MV-4-11 (cell line): Measurements from ENCODE around the gene DPP6.

Source experiments
- DNase-seq: peaks from one replicate; lab custom pipeline; 2025; lab: John Stamatoyannopoulos, UW

Gene DPP6

GRCh38 chr7:154412105-154412504, 359.9 kb downstream of the DPP6 start:
- DNase-seq, result no peak

GRCh38 chr7:154415709-154416399, 363.7 kb downstream of the DPP6 start:
- no peak for DNase-seq

DNA sequence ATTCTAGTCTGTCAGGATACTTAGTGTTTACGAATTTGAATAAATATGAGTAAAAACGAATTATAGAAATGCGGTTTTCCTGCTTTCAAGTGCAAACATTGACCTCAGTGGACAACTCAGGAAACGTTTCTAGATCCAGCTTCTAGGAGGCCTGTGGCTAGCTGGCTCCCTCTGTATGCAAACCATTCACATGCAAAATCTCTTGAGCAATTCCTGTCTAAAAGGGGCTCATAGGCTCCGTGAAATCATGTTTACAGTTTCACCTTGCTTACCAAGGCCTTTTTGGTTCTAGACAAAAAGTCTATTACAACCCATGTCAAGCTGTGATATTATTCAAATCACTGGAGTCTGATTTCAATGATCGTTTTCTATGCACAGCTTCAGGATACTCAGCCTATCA, 364.5 kb downstream of the DPP6 start:
- no peak for DNase-seq

GRCh38 chr7:154419344-154419743, 367.1 kb downstream of the DPP6 start:
- DNase-seq, result no peak

DNA sequence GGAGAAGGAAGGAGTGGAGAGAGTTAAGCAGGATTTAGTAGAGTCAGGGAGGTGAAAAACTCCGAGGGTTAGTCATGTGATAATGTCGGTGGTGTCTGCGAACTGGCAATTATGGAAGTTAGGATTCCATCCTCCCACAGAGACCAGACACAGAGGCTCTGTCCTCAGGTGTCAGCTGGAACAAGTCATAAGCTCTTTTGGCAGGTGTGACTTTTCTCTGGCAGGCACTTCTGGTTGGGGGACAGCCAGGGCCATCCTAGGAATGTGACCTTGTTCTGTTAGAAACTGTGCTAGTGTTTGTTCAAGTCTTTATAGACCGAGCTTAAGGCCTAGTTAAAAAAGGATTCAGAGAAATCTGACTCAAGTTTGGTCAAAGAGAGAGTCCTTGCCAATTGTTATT, 371.0 kb downstream of the DPP6 start:
- DNase-seq, result no peak

GRCh38 chr7:154424350-154424749, 372.2 kb downstream of the DPP6 start:
- DNase-seq, result no peak

- no peak for DNase-seq
Observed at GRCh38 chr7:154425271-154425670, 373.1 kb downstream of the DPP6 start.

DNA sequence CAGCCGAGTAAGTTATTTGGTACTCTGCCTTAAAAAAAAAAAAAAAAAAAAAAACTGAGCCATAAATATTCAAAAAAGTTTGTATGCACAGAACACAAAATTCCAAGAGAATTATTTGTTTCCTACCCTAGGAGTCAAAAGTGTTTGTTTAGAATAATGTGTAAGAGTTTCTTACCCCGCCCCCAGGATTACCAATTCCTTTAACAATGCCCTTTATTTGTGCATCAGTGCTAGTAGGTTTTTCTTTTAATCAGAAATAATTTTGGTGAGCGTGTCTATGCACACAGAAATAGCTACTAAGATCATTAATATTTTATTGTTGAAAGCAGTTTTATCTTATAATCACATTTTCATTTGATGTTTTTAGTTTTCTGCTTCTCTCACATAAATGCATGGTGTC, 374.6 kb downstream of the DPP6 start:
- DNase-seq, result no peak

GRCh38 chr7:154427533-154427932, 375.3 kb downstream of the DPP6 start:
- no peak for DNase-seq

GRCh38 chr7:154429666-154430404, 377.6 kb downstream of the DPP6 start:
- DNase-seq, result no peak

DNA sequence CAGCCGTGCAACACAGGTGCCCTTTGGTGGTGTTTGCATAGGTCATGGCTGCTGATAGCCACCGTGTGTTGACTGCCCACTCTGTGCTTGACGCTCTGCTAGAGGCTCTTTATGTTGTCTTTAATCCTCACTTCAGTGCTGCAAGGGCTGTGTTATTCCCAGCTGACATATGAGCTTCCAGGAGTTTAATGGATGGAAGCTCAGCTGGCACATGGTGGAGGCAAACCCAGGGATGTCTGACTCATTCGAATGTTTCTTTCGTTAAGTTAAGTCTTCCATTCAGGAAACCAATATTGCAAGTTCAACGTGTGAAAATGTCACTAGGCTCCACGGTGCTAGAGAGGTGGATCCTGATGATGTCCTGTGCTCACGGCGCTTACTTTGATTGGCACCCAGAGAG, 378.4 kb downstream of the DPP6 start:
- no peak for DNase-seq

GRCh38 chr7:154431045-154431444, 378.8 kb downstream of the DPP6 start:
- no peak for DNase-seq

- DNase-seq, result no peak
Observed at GRCh38 chr7:154433632-154434598, 381.7 kb downstream of the DPP6 start.

- no peak for DNase-seq
Observed at GRCh38 chr7:154436560-154436959, 384.4 kb downstream of the DPP6 start.

DNA sequence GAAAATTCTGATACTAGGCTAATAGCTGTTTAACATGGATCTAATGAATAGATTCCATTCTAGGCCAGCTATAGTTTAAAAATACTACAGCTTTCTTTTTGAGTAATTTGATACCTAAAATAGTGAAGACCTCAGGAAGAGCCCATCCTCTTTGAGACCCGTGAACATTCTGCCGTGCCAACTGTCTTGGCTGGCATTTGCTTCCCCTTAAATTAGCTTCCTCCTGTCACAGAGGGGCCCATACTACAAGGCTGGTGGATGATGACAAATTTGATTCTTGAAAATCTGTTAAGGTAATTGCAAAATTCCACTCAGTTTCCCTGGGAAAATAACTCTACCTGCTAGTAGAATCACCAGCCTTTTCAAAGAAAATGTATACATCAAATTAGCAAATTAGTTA, 385.0 kb downstream of the DPP6 start:
- DNase-seq, result no peak

DNA sequence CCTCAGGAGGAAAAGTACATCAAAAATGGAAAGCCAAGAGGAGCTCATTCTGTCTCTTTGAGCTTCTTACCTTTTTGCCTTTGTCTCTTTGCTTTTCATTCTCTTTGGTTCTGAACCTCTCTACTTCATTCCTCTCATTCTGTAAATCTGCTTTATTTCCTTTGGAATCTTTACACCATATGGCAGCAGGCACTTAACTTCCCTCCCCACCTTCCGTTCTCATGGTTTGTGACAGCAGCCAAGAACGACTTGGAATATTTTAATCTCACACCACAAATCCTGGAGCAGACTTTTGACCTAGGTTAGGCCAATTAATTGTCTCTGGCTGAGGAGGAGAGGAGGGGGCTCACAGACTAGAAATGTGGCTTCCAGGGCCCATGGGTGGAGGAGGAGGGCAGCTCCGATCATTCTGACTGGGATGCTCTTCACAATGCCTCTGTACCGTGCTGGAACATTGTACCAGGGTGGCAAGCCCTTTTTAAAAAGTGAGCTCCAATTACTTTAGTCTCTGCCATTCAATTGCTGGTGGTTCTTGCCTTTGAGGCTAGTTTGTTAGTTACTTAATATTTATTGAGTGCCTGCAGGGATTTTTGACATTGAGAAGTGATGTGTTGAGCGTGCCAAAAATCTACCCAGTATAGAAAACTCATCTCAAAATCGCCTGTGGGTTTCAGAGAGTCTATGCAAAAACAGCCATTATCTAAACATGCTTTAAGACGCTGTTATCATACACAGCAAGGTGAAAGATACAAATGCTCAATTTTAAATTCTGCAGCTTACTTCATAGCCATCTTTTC, 386.6 kb downstream of the DPP6 start:
- no peak for DNase-seq

DNA sequence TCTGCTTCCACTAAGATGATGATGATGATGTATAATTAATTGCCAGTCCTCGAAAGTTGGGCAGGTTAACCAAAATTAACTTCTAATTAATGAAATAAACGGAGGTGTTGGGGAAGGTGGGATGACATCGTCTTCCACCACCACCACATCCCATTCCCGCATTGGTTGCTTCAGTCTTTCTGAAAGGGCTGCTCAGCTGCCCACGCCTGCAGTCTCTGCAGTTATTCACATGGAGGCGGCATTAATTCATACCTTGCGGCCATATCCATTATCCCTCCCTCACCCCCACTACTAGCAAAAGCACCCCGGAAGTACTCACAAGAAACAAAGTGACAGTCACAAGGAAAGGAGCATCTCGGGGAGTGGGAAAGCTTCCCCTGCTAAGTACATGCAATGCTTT, 387.9 kb downstream of the DPP6 start:
- DNase-seq, result no peak

DNA sequence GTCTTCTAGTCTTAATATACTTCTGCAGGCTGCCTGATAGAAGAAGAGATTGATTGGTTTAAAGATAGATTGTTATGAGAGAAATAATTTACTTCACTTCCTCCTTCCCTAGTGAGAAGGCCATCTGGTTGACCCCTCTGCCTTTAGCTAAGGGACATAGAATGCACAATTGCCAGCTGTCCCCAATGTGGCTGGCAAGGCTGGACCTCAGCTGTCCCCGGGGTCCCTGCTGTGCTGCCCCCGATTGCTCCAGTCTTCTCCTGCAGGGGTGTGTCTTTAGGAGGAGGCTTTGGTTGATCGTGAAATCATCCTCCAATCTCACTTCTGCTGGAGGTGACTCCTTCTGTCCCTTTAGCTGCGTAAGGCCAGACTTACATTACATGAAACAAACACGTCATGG, 388.5 kb downstream of the DPP6 start:
- no peak for DNase-seq

GRCh38 chr7:154441811-154442210, 389.6 kb downstream of the DPP6 start:
- DNase-seq, result no peak

GRCh38 chr7:154442939-154443338, 390.7 kb downstream of the DPP6 start:
- no peak for DNase-seq

DNA sequence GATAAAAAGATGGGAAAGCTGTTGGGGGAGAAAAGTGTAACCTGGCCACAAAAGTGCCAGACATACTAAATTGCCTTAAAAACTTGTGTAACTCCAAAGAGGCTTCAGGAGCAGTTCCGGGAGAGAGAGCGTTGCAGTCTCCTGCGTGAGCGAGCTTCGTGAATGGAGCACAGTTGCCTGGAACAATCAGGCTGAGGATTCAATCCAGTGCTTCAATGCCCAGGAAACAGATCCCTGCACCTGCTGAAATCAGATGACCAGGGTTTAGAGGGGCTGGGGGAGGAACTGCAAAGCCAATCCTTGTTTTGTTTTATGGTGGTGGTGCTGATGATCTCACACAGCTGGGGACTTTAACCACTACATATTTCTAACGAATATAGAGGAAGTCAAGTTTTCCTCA, 398.3 kb downstream of the DPP6 start:
- no peak for DNase-seq
